ENCODE data around the gene KLRF2.
"Not testable (repeated sequence)": the region's sequence is repeated elsewhere in the genome, so short reads cannot be mapped to it uniquely, and the experiment has no call there.

The KLRF2 gene

GRCh38 chr12:9868311-9868801 is 12.9 kb upstream of the KLRF2 start:
- no peaks in the 10 kb centered on the region for H3K27me3 ChIP-seq (ENCODE audit: control insufficient read depth, insufficient read depth, low read length)
- H3K9me3 ChIP-seq (replicated peaks; ENCODE audit: low read length) = no peaks in the 10 kb centered on the region
- no peaks in the 10 kb centered on the region for H3K4me1 ChIP-seq (ENCODE audit: control insufficient read depth, insufficient read depth, low read length)
- H3K4me2 ChIP-seq (ENCODE audit: low read length) = peak overlapping the region; percentile 85
- H3K36me3 ChIP-seq (ENCODE audit: insufficient read depth, low read length) = no peaks in the 10 kb centered on the region
- H3K4me3 ChIP-seq (ENCODE audit: low read length) = peak overlapping the region; percentile 69
- peak overlapping the region; percentile 80 for H3K9ac ChIP-seq (ENCODE audit: low read depth, low read length)

- no peaks in the 10 kb centered on the region for H3K27me3 ChIP-seq (ENCODE audit: control insufficient read depth, insufficient read depth, low read length)
- H3K4me2 ChIP-seq (ENCODE audit: low read length) = peak overlapping the region; percentile 85
- peak overlapping the region; percentile 69 for H3K4me3 ChIP-seq (ENCODE audit: low read length)
- H3K9ac ChIP-seq (ENCODE audit: low read depth, low read length) = peak overlapping the region; percentile 80
- H3K36me3 ChIP-seq (ENCODE audit: insufficient read depth, low read length) = no peaks in the 10 kb centered on the region
- no peaks in the 10 kb centered on the region for H3K4me1 ChIP-seq (ENCODE audit: control insufficient read depth, insufficient read depth, low read length)
- no peaks in the 10 kb centered on the region for H3K9me3 ChIP-seq (replicated peaks; ENCODE audit: low read length)
These were observed 12.4 kb upstream of the KLRF2 start for GRCh38 chr12:9868951-9869306.

- H3K4me2 ChIP-seq (ENCODE audit: low read length) = peak within 1 kb of the TSS; percentile 85
- no peaks in the 10 kb centered on the region for H3K4me1 ChIP-seq (ENCODE audit: control insufficient read depth, insufficient read depth, low read length)
- H3K4me3 ChIP-seq (ENCODE audit: low read length) = peak within 1 kb of the TSS; percentile 69
- no peaks in the 10 kb centered on the region for H3K36me3 ChIP-seq (ENCODE audit: insufficient read depth, low read length)
- H3K27me3 ChIP-seq (ENCODE audit: control insufficient read depth, insufficient read depth, low read length) = no peaks in the 10 kb centered on the region
- H3K9ac ChIP-seq (ENCODE audit: low read depth, low read length) = peak within 1 kb of the TSS; percentile 80
- H3K9me3 ChIP-seq (replicated peaks; ENCODE audit: low read length) = no peaks in the 10 kb centered on the region
These were observed 11.8 kb upstream of the KLRF2 start, which contains the start of gene CLEC2B for GRCh38 chr12:9869307-9870161. Gene CLEC2B (minus strand): TSS chr12:9869354.

GRCh38 chr12:9870286-9870866 is 10.9 kb upstream of the KLRF2 start:
- H3K4me2 ChIP-seq (ENCODE audit: low read length) = peak overlapping the region; percentile 85
- H3K4me3 ChIP-seq (ENCODE audit: low read length) = peak overlapping the region; percentile 69
- H3K36me3 ChIP-seq (ENCODE audit: insufficient read depth, low read length) = no peaks in the 10 kb centered on the region
- no peaks in the 10 kb centered on the region for H3K4me1 ChIP-seq (ENCODE audit: control insufficient read depth, insufficient read depth, low read length)
- no peaks in the 10 kb centered on the region for H3K9me3 ChIP-seq (replicated peaks; ENCODE audit: low read length)
- H3K27me3 ChIP-seq (ENCODE audit: control insufficient read depth, insufficient read depth, low read length) = no peaks in the 10 kb centered on the region
- peak overlapping the region; percentile 80 for H3K9ac ChIP-seq (ENCODE audit: low read depth, low read length)

GRCh38 chr12:9872162-9872561 is 9.1 kb upstream of the KLRF2 start:
- Histone ChIP-seq H3K27me3 (ENCODE audit: control insufficient read depth, insufficient read depth, low read length) (no peaks in the 10 kb centered on the region), H3K4me2 (ENCODE audit: low read length) (no peak overlapping the region), H3K4me1 (ENCODE audit: control insufficient read depth, insufficient read depth, low read length) (no peaks in the 10 kb centered on the region), H3K9me3 (replicated peaks; ENCODE audit: low read length) (no peaks in the 10 kb centered on the region), H3K4me3 (ENCODE audit: low read length) (no peak overlapping the region), H3K9ac (ENCODE audit: low read depth, low read length) (no peak overlapping the region), H3K36me3 (ENCODE audit: insufficient read depth, low read length) (no peaks in the 10 kb centered on the region)

- Histone ChIP-seq H3K9ac (ENCODE audit: low read depth, low read length) (no peak overlapping the region), H3K9me3 (replicated peaks; ENCODE audit: low read length) (no peaks in the 10 kb centered on the region), H3K4me3 (ENCODE audit: low read length) (no peak overlapping the region), H3K36me3 (ENCODE audit: insufficient read depth, low read length) (no peaks in the 10 kb centered on the region), H3K4me1 (ENCODE audit: control insufficient read depth, insufficient read depth, low read length) (no peaks in the 10 kb centered on the region), H3K27me3 (ENCODE audit: control insufficient read depth, insufficient read depth, low read length) (no peaks in the 10 kb centered on the region), H3K4me2 (ENCODE audit: low read length) (no peak overlapping the region)
These were observed 8.5 kb upstream of the KLRF2 start for GRCh38 chr12:9872742-9873141.

- not testable (repeated sequence) for H3K27me3 ChIP-seq (ENCODE audit: control insufficient read depth, insufficient read depth, low read length); H3K4me3 ChIP-seq (ENCODE audit: low read length); H3K4me2 ChIP-seq (ENCODE audit: low read length); H3K9me3 ChIP-seq (replicated peaks; ENCODE audit: low read length); H3K4me1 ChIP-seq (ENCODE audit: control insufficient read depth, insufficient read depth, low read length); H3K36me3 ChIP-seq (ENCODE audit: insufficient read depth, low read length); H3K9ac ChIP-seq (ENCODE audit: low read depth, low read length)
These were observed 5.2 kb upstream of the KLRF2 start for GRCh38 chr12:9876120-9876519.

- H3K4me2 ChIP-seq (ENCODE audit: low read length) = no peak overlapping the region
- no peaks in the 10 kb centered on the region for H3K9me3 ChIP-seq (replicated peaks; ENCODE audit: low read length)
- H3K9ac ChIP-seq (ENCODE audit: low read depth, low read length) = no peak overlapping the region
- H3K27me3 ChIP-seq (ENCODE audit: control insufficient read depth, insufficient read depth, low read length) = no peaks in the 10 kb centered on the region
- H3K4me1 ChIP-seq (ENCODE audit: control insufficient read depth, insufficient read depth, low read length) = no peaks in the 10 kb centered on the region
- H3K36me3 ChIP-seq (ENCODE audit: insufficient read depth, low read length) = no peaks in the 10 kb centered on the region
- H3K4me3 ChIP-seq (ENCODE audit: low read length) = no peak overlapping the region
These were observed 684 bp upstream of the KLRF2 start for GRCh38 chr12:9880532-9881078.

- H3K4me3 ChIP-seq (ENCODE audit: low read length) = no peak overlapping the region
These were observed 699 bp downstream of the KLRF2 start for GRCh38 chr12:9881988-9882387.

GRCh38 chr12:9883175-9883574 is 1.9 kb downstream of the KLRF2 start:
- Histone ChIP-seq H3K4me2 (ENCODE audit: low read length) (no peak overlapping the region), H3K9ac (ENCODE audit: low read depth, low read length) (no peak overlapping the region), H3K4me1 (ENCODE audit: control insufficient read depth, insufficient read depth, low read length) (no peaks in the 10 kb centered on the region), H3K4me3 (ENCODE audit: low read length) (no peak overlapping the region), H3K27me3 (ENCODE audit: control insufficient read depth, insufficient read depth, low read length) (no peaks in the 10 kb centered on the region), H3K36me3 (ENCODE audit: insufficient read depth, low read length) (no peaks in the 10 kb centered on the region), H3K9me3 (replicated peaks; ENCODE audit: low read length) (no peaks in the 10 kb centered on the region)

More at GRCh38 chr12:9881988-9882387, 699 bp downstream of the KLRF2 start:
- Histone ChIP-seq H3K9me3 (replicated peaks; ENCODE audit: low read length) (no peaks in the 10 kb centered on the region), H3K27me3 (ENCODE audit: control insufficient read depth, insufficient read depth, low read length) (no peaks in the 10 kb centered on the region), H3K9ac (ENCODE audit: low read depth, low read length) (no peak overlapping the region), H3K4me1 (ENCODE audit: control insufficient read depth, insufficient read depth, low read length) (no peaks in the 10 kb centered on the region), H3K36me3 (ENCODE audit: insufficient read depth, low read length) (no peaks in the 10 kb centered on the region), H3K4me2 (ENCODE audit: low read length) (no peak overlapping the region)

GRCh38 chr12:9888665-9889273 is 7.5 kb downstream of the KLRF2 start:
- Histone ChIP-seq H3K4me2 (ENCODE audit: low read length) (no peak overlapping the region), H3K9me3 (replicated peaks; ENCODE audit: low read length) (no peaks in the 10 kb centered on the region), H3K36me3 (ENCODE audit: insufficient read depth, low read length) (no peaks in the 10 kb centered on the region), H3K9ac (ENCODE audit: low read depth, low read length) (no peak overlapping the region), H3K4me1 (ENCODE audit: control insufficient read depth, insufficient read depth, low read length) (no peaks in the 10 kb centered on the region), H3K4me3 (ENCODE audit: low read length) (no peak overlapping the region), H3K27me3 (ENCODE audit: control insufficient read depth, insufficient read depth, low read length) (no peaks in the 10 kb centered on the region)
